Measurements from ENCODE around the gene FBXW11. TPM values are rescaled to one million over a fixed set of nuclear protein-coding genes. Genes with fewer than 3 reads are reported as not detected.

FBXW11 gene
- total RNA-seq, 1 experiment from 2014 or later = 52.0 TPM

DNA sequence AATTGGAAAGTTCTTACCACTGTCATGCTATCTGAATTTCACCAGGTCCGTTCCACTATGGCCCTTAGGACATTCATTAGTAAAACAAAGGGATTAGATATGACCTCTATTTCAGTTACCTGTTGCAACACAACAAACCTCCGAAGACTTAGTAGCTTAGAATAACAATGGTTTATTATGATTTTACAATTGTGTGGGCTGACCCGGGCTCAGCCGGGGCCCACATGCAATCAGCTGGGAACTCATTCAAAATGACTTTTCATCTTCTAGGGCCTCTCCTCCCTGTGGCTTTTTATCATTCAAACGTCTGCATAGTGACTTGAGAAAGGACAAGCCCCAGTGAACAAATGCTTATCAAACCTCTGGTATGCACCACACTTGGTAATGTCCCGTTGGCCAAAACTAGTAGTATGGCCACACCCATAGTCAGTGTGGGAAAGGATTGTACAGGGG is 2.3 kb upstream of the FBXW11 start:
- Histone ChIP-seq H3K9me2 (ENCODE audit: insufficient read depth) (no peaks in the 10 kb centered on the region), H3K79me2 (ENCODE audit: insufficient read depth, low read length) (peaks cover 36% of the 10 kb centered on the region), H3K27me3 (ENCODE audit: insufficient read depth, low read length) (no peaks in the 10 kb centered on the region), H2AFZ (ENCODE audit: low read depth, low read length, poor library complexity, severe bottlenecking) (no peak overlapping the region), H3K9ac (ENCODE audit: low read length) (no peak overlapping the region), H3K27ac (ENCODE audit: low read depth, low read length) (no peak overlapping the region), H4K20me1 (ENCODE audit: insufficient read depth) (peaks cover 12% of the 10 kb centered on the region; the same call in 1 of the 2 replicates), H3K36me3 (ENCODE audit: control insufficient read depth in 1 of 2, insufficient read depth in 2 of 2, low read length in 2 of 2) (no peaks in the 10 kb centered on the region), H3K4me1 (ENCODE audit: control insufficient read depth in 1 of 2, insufficient read depth in 2 of 2, low read length in 2 of 2) (peaks cover 9 to 26% of the 10 kb centered on the region in 2 experiments; a peak in 3 of 4 replicates), H3K4me3 (replicated peaks in 1 of 2; ENCODE audit: low read depth in 1 of 2, low read length in 2 of 2) (no peak overlapping the region), H3K4me2 (ENCODE audit: low read length) (no peak overlapping the region), H3K9me3 (ENCODE audit: control insufficient read depth in 1 of 2, insufficient read depth in 1 of 2, low read depth in 1 of 2, low read length in 2 of 2) (no peaks in the 10 kb centered on the region)
- ChIA-PET RAD21 (ENCODE audit: low non-redundant PET in 1 of 2, low total read pairs in 2 of 2, uncharacterized antibody in 2 of 2, unreplicated experiment in 2 of 2) (no interaction called here), POLR2A (no interaction called here), CTCF (no interaction called here)
- TF ChIP-seq SIN3A (IDR thresholded peaks at IDR 0.05; ENCODE audit: low read depth) (no peak), EZH2 (IDR thresholded peaks at IDR 0.05) (no peak), FOSL1 (IDR thresholded peaks at IDR 0.05; ENCODE audit: low read depth) (no peak), TCF7L2 (IDR thresholded peaks at IDR 0.05; ENCODE audit: borderline replicate concordance, extremely low read depth, insufficient read depth, insufficient read length) (no peak), POLR2A (IDR thresholded peaks at IDR 0.05; ENCODE audit: borderline replicate concordance, extremely low read depth, insufficient read depth, insufficient read length) (no peak), EZH2phosphoT487 (IDR thresholded peaks at IDR 0.05; ENCODE audit: borderline replicate concordance) (no peak), ZFX (IDR thresholded peaks at IDR 0.05) (no peak), CBX3 (IDR thresholded peaks at IDR 0.05; ENCODE audit: low read depth) (no peak)
- TF ChIP-seq, protein P1, sequence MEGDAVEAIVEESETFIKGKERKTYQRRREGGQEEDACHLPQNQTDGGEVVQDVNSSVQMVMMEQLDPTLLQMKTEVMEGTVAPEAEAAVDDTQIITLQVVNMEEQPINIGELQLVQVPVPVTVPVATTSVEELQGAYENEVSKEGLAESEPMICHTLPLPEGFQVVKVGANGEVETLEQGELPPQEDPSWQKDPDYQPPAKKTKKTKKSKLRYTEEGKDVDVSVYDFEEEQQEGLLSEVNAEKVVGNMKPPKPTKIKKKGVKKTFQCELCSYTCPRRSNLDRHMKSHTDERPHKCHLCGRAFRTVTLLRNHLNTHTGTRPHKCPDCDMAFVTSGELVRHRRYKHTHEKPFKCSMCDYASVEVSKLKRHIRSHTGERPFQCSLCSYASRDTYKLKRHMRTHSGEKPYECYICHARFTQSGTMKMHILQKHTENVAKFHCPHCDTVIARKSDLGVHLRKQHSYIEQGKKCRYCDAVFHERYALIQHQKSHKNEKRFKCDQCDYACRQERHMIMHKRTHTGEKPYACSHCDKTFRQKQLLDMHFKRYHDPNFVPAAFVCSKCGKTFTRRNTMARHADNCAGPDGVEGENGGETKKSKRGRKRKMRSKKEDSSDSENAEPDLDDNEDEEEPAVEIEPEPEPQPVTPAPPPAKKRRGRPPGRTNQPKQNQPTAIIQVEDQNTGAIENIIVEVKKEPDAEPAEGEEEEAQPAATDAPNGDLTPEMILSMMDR (IDR thresholded peaks at IDR 0.05 in 2 of 3, conservative IDR thresholded peaks at IDR 0.05 in 1 of 3; ENCODE audit: borderline replicate concordance in 1 of 3, insufficient read depth in 1 of 3, low read depth in 2 of 3, low read length in 2 of 3) = no peak
- TF ChIP-seq, protein P2, sequence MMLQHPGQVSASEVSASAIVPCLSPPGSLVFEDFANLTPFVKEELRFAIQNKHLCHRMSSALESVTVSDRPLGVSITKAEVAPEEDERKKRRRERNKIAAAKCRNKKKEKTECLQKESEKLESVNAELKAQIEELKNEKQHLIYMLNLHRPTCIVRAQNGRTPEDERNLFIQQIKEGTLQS (IDR thresholded peaks at IDR 0.05) = no peak
- ATAC-seq (no peak), DNase-seq (ENCODE audit: low read depth, low spot score) (no peak)
- intact Hi-C loops (cut with micrococcal nuclease) = loop anchor here (10.0 kb wide), 1 partner anchor 286 kb away; no protein-coding TSS in a partner anchor
- no TSS peak for BruUV-seq (replicated peaks)
